NCI-H460 (cell line): ENCODE measurements around the gene PDHX. TPM values are rescaled to one million over a fixed set of nuclear protein-coding genes. Genes with fewer than 3 reads are reported as not detected.
A peak's percentile ranks its signal among the peaks of the same experiment; 100 is the strongest.
"Not testable (repeated sequence)": the region's sequence is repeated elsewhere in the genome, so short reads cannot be mapped to it uniquely, and the experiment has no call there.

Experiments
- DNase-seq: peaks from one replicate; pipeline ENCODE4 v3.0.0-alpha.2; 2016; ENCODE audit warnings: low read depth; ENCODE audit errors: extremely low read depth
- total RNA-seq: library from RNA; depleted of rRNA; stranded (reverse); fragments of >200 nt; shearing (Covaris generic); gene quantifications from 2 replicates; pipeline ENCODE4 v1.2.3, GENCODE V29; 2014

PDHX gene
- total RNA-seq, 1 experiment from 2014 or later, result 53.5 TPM

DNA sequence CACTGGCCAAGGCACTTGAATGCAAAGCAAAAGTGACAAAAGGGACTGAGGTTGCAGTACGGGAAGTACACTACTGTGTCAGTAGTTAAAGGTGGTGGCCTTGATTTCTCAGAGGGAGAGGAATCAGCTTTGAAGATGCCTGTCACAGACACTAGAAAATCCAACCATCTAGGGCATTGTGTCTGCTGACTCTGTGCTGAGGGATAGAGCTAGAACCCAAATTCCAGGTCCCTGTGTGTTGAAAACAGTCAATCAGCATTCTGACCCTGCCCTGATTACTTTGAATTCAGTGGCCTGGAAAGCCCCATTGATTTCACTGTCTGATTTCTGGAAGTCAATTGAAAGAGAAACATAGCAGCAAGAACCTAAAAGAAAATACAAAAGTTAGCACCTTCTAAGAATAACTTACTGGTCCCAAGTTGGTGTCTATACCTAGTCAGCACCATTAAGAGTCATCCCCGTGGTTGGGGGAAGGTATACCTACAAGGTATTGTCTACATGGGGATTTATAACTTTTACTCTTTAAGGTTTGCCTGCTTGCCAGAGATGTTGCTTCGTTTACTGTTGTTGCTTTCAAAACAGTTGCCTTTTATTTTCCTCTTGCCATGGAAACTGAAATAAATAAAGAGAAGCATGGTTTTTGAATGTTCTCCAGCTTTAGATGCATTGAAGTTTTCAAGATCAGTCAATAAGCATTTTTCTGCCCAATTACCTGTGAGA is 97.3 kb downstream of the PDHX start:
- no peak for DNase-seq

DNA sequence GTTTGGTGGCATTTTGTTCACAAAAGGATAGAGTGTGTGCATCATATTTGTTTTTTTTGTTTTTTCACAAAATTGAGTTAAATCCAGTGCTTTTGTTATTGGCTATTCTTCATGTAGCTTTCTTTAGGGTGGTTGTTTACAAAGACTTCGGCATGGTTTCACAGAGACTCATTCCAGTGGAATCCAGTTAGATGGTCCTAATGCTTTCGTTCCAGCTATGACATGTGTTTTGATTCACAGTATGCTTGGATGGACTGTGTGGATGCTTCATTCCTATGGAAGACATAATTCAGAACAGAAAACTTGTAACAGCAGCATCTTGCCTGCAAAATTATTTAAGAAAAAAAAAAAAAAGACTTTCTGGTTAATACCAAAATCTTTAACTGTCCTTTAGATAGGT is 97.9 kb downstream of the PDHX start:
- no peak for DNase-seq

GRCh38 chr11:35015621-35016387 is 99.4 kb downstream of the PDHX start:
- no peak for DNase-seq

DNA sequence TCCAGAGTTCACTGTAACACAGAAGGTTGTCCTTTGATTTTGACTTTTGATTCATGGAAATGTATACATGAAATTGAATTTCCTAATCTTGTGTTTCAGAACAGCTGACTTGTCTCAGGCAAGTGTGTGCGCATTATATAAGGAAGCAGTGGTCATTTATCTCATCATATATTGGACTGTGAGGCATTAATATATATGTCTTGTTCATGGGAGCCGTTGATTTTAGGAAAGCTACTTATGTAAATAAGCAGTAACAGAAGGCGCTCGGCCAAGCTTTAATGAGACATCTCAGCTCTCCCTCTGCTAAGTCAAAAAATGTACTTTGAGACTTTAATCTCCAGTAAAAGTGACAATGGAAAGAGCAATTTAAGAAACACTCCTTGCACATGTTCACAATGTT is 100.5 kb downstream of the PDHX start:
- no peak for DNase-seq

GRCh38 chr11:35017528-35018342 is 101.3 kb downstream of the PDHX start:
- no peak for DNase-seq

DNA sequence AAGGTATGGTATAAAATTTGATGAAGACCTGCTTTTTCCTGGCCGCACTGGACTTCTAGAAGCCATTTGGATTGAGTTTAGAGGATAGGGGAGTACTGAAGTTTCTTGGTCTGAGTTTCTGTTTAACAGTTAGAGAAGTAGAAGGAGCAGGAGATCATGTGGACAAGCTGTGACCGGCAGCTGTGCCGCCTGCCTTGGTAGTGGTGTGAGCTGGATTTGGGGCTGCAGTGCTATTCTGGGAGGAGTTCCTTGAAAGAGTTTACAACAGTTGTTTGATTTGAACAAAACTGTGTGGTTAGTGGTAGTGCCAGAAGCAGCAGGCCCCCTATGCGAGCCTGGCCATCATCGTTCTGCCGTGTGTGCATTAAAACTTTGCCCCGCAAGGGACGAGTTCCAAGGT is 105.2 kb downstream of the PDHX start:
- no peak for DNase-seq

DNA sequence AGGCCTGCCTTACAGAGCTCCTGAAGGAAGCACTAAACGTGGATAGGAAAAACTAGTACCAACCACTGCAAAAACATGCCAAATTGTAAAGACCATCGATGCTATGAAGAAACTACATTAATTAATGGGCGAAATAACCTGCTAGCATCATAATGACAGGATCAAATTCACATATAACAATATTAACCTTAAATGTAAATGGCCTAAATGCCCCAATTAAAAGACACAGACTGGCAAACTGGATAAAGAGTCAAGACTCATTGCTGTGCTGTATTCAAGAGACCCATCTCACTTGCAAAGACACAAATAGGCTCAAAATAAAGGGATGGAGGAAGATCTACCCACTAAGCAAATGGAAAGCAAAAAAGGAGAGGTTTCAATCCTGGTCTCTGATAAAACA is 107.5 kb downstream of the PDHX start:
- DNase-seq, result not testable (repeated sequence)

- not testable (repeated sequence) for DNase-seq
Observed at GRCh38 chr11:35028007-35028406, 111.6 kb downstream of the PDHX start.

GRCh38 chr11:35029979-35030682 is 113.7 kb downstream of the PDHX start:
- DNase-seq, result peak; percentile 24

DNA sequence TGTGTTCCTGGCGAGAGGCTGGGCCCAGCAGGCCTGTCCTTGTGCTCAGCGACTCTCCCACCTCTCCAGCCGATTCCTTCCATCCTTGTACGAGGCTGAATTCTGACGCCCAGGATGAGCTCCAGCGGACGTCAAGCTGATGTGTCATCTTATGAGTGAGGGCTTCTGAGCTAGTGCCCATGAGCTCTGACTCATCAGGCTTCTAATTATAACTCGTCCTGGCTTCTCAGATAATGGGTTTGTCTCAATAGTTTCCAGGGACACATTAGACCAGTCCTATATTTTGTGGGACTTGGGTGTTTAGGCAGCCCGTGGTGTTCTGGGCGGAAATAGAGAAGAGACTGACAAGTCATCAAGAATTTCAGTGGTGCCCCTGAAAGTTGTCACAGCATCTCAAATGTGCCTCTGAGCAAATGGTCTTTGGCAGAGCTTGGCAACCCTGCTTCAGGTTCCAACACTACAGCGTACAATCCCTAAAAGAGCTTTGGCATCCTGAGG is 114.3 kb downstream of the PDHX start:
- DNase-seq, result peak; percentile 86

GRCh38 chr11:35031346-35031745 is 114.9 kb downstream of the PDHX start:
- no peak for DNase-seq

- peak; percentile 40 for DNase-seq
Observed at GRCh38 chr11:35031867-35032266, 115.4 kb downstream of the PDHX start.

DNA sequence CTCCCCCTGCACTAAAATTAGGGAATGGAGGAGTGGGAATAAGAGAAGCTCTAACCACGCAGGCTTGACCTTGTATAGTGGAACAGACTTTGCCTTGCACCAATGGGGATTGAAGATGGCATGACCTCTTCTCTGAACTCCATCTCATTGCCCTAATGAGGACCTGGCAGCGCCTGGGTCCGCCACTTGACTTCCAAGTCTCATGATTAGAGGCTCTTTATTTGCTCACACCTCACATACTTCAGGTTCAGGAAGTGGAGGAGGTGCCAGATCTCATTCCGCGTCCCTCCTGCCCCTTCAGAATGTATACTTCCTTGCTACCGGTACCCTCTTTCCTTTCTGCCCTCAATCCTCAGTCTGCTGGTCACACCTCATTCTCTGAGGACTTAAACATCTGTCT is 116.6 kb downstream of the PDHX start:
- no peak for DNase-seq

GRCh38 chr11:35034401-35034800 is 118.0 kb downstream of the PDHX start:
- no peak for DNase-seq

GRCh38 chr11:35035894-35036408 is 119.5 kb downstream of the PDHX start:
- DNase-seq, result no peak

GRCh38 chr11:35036639-35037038 is 120.2 kb downstream of the PDHX start:
- DNase-seq, result no peak

DNA sequence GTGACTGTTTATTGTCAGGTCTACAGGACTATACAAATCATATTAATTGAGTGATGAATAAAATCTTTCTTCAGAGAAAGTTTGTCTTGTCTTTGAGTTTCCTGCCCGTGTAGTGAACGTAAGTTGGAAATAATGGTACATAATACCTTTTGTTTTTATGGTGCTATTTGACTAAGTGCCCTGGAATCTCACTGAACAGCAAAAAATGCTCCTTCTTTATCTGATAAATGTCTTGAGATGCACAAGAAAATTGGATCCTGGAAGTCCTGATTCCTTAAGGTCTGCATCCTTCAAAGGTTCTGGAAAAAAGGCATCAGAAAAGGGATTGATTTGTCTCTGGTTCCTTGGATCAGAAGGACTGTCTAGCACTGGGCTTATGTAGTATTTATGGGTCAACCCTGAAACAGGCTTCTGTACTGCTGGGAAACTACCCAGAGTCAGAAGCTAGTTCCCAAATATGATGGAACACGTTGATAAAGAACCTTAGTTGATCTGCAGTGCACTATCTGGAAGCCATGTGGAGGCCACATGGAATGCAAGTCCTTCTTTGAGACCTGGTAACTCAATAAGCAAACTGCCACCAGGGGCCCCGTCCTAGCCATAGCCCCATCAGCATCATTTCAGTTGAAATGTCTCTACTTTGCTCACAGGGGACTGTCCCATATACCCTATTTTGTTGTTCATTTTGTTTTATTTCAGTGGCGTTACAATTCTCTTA is 122.0 kb downstream of the PDHX start:
- no peak for DNase-seq

DNA sequence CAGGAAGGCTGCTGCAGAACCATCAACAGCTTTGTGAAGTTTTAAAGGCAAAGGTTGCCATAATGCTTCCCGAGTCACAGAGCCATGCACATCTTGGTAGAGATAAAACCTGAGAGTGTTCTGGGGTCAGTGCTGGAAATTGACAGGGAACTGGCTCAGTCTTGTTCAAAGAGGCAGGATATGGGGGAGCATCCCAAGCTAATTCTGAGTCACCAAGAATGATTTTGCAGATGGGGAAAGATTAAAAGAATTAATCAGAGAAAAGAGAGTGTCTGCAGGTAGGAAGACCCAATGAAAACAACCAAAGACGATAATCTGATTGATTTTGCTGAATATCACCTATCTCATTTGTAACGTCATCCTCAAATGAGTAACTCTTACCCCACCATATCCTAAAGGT is 122.7 kb downstream of the PDHX start:
- DNase-seq, result no peak

- no peak for DNase-seq
Observed at GRCh38 chr11:35040221-35040942, 124.0 kb downstream of the PDHX start.
